Measurements from ENCODE around the gene LAS1L.
"Not testable (repeated sequence)": the region's sequence is repeated elsewhere in the genome, so short reads cannot be mapped to it uniquely, and the experiment has no call there.

LAS1L gene

GRCh38 chrX:65534450-65535292, at the start of gene LAS1L:
TSS of gene LAS1L (minus strand) at chrX:65534787. CDS start at chrX:65534715, 72 bp downstream.
- DNase-seq = peak; percentile 86 to 87

GRCh38 chrX:65582450-65583082, 48.0 kb upstream of the LAS1L start:
- DNase-seq = no peak

- peak; percentile 47 to 56 for DNase-seq
These were observed 47.2 kb upstream of the LAS1L start for GRCh38 chrX:65581661-65582339.

GRCh38 chrX:65578346-65578745, 43.8 kb upstream of the LAS1L start:
- DNase-seq = no peak

- no peak for DNase-seq
These were observed 41.6 kb upstream of the LAS1L start for GRCh38 chrX:65576160-65576559.

- no peak for DNase-seq
These were observed 40.4 kb upstream of the LAS1L start for GRCh38 chrX:65575022-65575421.

- DNase-seq = no peak
These were observed 39.8 kb upstream of the LAS1L start for GRCh38 chrX:65574356-65574755.

- DNase-seq = no peak
These were observed 38.4 kb upstream of the LAS1L start for GRCh38 chrX:65572971-65573370.

- DNase-seq = not testable (repeated sequence)
These were observed 28.3 kb upstream of the LAS1L start for GRCh38 chrX:65562850-65563249.

GRCh38 chrX:65551489-65552339, 17.1 kb upstream of the LAS1L start:
- no peak for DNase-seq

GRCh38 chrX:65551086-65551485, 16.5 kb upstream of the LAS1L start:
- no peak for DNase-seq

GRCh38 chrX:65545456-65545855, 10.9 kb upstream of the LAS1L start:
- no peak for DNase-seq

- DNase-seq = no peak
These were observed 2.6 kb upstream of the LAS1L start for GRCh38 chrX:65537229-65537628.

- DNase-seq = no peak
These were observed 1.7 kb upstream of the LAS1L start for GRCh38 chrX:65536291-65536690.

GRCh38 chrX:65532016-65532415, 2.6 kb downstream of the LAS1L start:
- no peak for DNase-seq

- DNase-seq = peak; percentile 56 to 62
These were observed 5.8 kb downstream of the LAS1L start for GRCh38 chrX:65528705-65529340.

GRCh38 chrX:65528293-65528692, 6.3 kb downstream of the LAS1L start:
- no peak for DNase-seq

- DNase-seq = no peak
These were observed 10.4 kb downstream of the LAS1L start for GRCh38 chrX:65524139-65524538.

- no peak for DNase-seq
These were observed 11.7 kb downstream of the LAS1L start for GRCh38 chrX:65522739-65523372.

- DNase-seq = not testable (repeated sequence)
These were observed 15.1 kb downstream of the LAS1L start for GRCh38 chrX:65519530-65519929.

- not testable (repeated sequence) for DNase-seq
These were observed 15.6 kb downstream of the LAS1L start for GRCh38 chrX:65518980-65519379.

- no peak for DNase-seq
These were observed 16.7 kb downstream of the LAS1L start for GRCh38 chrX:65517923-65518322.

Data from stimulated activated CD4-positive, alpha-beta T cell treated with anti-CD3 and anti-CD28 coated beads, Interleukin-2, amount 100 ng/mL, for 24 hours (primary cell).